HepG2 (cell line): ENCODE results near the gene ASIC3. TPM values are rescaled to one million over a fixed set of nuclear protein-coding genes. Genes with fewer than 3 reads are reported as not detected.

Source experiments
- BCL3 ChIP-seq: sonication (generic); formaldehyde crosslinking; IDR thresholded peaks from 2 replicates; pipeline ENCODE4 v1.5.1; 2020; ENCODE audit warnings: mild to moderate bottlenecking, missing genetic modification reagents, moderate library complexity
- CEBPB ChIP-seq: IDR thresholded peaks from 2 replicates; pipeline ENCODE4 v1.6.1; 2011; ENCODE audit warnings: low read depth, low read length, improper control_type of control experiment, borderline replicate concordance
- HOXD1 ChIP-seq: sonication (generic); formaldehyde crosslinking; IDR thresholded peaks from 2 replicates; pipeline ENCODE4 v1.5.0; 2020; ENCODE audit warnings: missing genetic modification reagents
- MXD4 ChIP-seq: IDR thresholded peaks from 2 replicates; pipeline ENCODE4 v1.6.1; 2016; ENCODE audit warnings: mild to moderate bottlenecking, missing biosample characterization, missing genetic modification reagents
- PPARG ChIP-seq: conservative IDR thresholded peaks from 2 replicates; pipeline ENCODE4 v1.6.1; 2016; ENCODE audit warnings: missing biosample characterization, missing genetic modification reagents
- REST ChIP-seq, 2 experiments: IDR thresholded peaks; 2 replicates each; pipeline ENCODE4 v1.6.1; 2011 to 2012; ENCODE audit warnings: low read length in 2 of 2, borderline replicate concordance in 1 of 2, low read depth in 1 of 2, mild to moderate bottlenecking in 1 of 2, moderate library complexity in 1 of 2
- ZBTB25 ChIP-seq: IDR thresholded peaks from 2 replicates; pipeline ENCODE4 v1.6.1; 2018; ENCODE audit warnings: missing genetic modification reagents
- ZBTB40 ChIP-seq, 2 experiments: fragments of 450-650 bp in 1 of 2; sonication (generic) in 1 of 2; formaldehyde crosslinking in 1 of 2; IDR thresholded peaks; 2 replicates each; pipeline versions ENCODE4 v1.6.1 to v1.8.0; 2016 to 2022; ENCODE audit warnings: antibody characterized with exemption in 1 of 2, mild to moderate bottlenecking in 1 of 2, missing genetic modification reagents in 1 of 2
- ZSCAN25 ChIP-seq: sonication (generic); formaldehyde crosslinking; IDR thresholded peaks from 2 replicates; pipeline ENCODE4 v1.8.0; 2022; ENCODE audit warnings: mild to moderate bottlenecking, missing genetic modification reagents
- polyA plus RNA-seq, 8 experiments: library from polyadenylated mRNA; depleted of rRNA in 3 of 8; stranded (reverse) in 7 of 8; unstranded in 1 of 8; fragments of >200 nt; fragmentation: Illumina TruSeq in 4 of 8; extraction: Trizol in 4 of 8; gene quantifications; 2 replicates each; pipeline versions ENCODE4 v1.2.1 to v1.2.3, GENCODE V29; 2011 to 2016; ENCODE audit warnings: low read depth in 4 of 8, missing spikeins in 1 of 8, mixed read lengths in 1 of 8; ENCODE audit not compliant: insufficient read depth in 1 of 8
- total RNA-seq, 5 experiments: library from RNA; depleted of rRNA; stranded (reverse); fragments of >200 nt; fragmentation: Illumina TruSeq; extraction: Trizol; gene quantifications; 2 replicates each; pipeline ENCODE4 v1.2.3, GENCODE V29; 2016; ENCODE audit warnings: low read depth in 1 of 5

ASIC3 gene
- total and polyA plus RNA-seq, 2 of the 13 experiments (the other 11 are each of a cell fraction or from before 2014, with no cell fraction given) = 0.51 TPM; not detected in 1

GRCh38 chr7:151062399-151063211 is 14.3 kb downstream of the ASIC3 start (continued):
- no peak for TF ChIP-seq CEBPB
- 0 out of 2 replicates have a peak, but pooled peaks have one; percentile 33 for TF ChIP-seq PPARG (CRISPR knock-in tag)
- no peak for TF ChIP-seq REST (IDR thresholded peaks at IDR 0.05; ENCODE audit: borderline replicate concordance in 1 of 2, low read depth in 1 of 2, low read length in 2 of 2)
- peak; percentile 17 for TF ChIP-seq HOXD1
- TF ChIP-seq MXD4 (CRISPR knock-in tag) = peak; percentile 75; the same call in 1 of the 2 replicates
- TF ChIP-seq ZSCAN25 = peak; percentile 97
- peak; percentile 37; the same call in 1 of the 2 replicates for TF ChIP-seq ZBTB25 (CRISPR knock-in tag)
- peak; percentile 80; the same call in 1 of the 2 replicates for TF ChIP-seq BCL3
- no peak for TF ChIP-seq ZBTB40 (IDR thresholded peaks at IDR 0.05)
- TF ChIP-seq ZBTB40 (CRISPR knock-in tag; IDR thresholded peaks at IDR 0.05) = 0 out of 2 replicates have a peak, but pooled peaks have one; percentile 22
